ENCODE results near the gene TINAG.

DNA sequence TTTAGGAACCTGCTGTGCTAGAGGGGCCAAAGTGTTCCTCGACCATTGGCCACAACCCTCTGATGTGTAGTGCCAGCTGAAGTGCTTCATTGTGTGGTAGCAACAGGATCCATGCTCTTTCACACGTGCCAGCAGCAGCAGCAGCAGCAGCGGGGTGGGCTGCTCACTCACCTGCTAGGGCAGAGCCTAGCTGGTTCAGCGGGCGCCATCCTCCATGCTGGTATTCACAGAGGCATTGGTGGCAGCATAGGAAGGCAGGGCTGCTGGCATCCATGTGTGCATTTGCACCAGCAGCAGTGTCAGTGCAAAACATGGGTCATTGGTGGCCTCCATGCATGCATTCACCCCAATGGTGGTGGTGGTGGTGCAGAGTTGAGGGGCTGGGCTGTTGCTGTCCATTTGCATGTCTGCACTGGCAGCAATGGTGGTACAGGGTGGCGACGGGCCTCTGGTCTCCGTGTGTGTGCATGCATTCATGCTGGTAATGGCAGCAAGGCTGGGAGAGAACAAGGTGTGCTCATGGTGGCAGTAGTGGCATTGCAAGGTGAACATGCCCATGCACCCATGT is 13.2 kb upstream of the TINAG start:
- TF ChIP-seq, protein P1, sequence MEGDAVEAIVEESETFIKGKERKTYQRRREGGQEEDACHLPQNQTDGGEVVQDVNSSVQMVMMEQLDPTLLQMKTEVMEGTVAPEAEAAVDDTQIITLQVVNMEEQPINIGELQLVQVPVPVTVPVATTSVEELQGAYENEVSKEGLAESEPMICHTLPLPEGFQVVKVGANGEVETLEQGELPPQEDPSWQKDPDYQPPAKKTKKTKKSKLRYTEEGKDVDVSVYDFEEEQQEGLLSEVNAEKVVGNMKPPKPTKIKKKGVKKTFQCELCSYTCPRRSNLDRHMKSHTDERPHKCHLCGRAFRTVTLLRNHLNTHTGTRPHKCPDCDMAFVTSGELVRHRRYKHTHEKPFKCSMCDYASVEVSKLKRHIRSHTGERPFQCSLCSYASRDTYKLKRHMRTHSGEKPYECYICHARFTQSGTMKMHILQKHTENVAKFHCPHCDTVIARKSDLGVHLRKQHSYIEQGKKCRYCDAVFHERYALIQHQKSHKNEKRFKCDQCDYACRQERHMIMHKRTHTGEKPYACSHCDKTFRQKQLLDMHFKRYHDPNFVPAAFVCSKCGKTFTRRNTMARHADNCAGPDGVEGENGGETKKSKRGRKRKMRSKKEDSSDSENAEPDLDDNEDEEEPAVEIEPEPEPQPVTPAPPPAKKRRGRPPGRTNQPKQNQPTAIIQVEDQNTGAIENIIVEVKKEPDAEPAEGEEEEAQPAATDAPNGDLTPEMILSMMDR (IDR thresholded peaks at IDR 0.05) = no peak
- no peak for TF ChIP-seq EZH2phosphoT487 (IDR thresholded peaks at IDR 0.05)
